IMR-90 (cell line): ENCODE data around the gene GXYLT2. TPM values are rescaled to one million over a fixed set of nuclear protein-coding genes. Genes with fewer than 3 reads are reported as not detected.

Source experiments
- ATAC-seq: fragments of 200-7000 bp; cut with Tn5 transposase; 2 replicates; pipeline ENCODE4 v1.9.1; 2020; ENCODE audit warnings: low read depth, mild to moderate bottlenecking, moderate library complexity
- BruUV-seq: library from RNA; stranded (reverse); fragments of 400-500 nt; replicated peaks from 2 replicates; lab custom pipeline; 2021; lab: Mats Ljungman, UMichigan
- CTCF ChIA-PET: fragments of 300-600 bp; formaldehyde crosslinking; extraction: SDS; loops from one replicate; lab custom pipeline; 2021; ENCODE audit warnings: antibody characterized with exemption; lab: Yijun Ruan, JAX
- POLR2A ChIA-PET: fragments of 300-600 bp; sonication (Branson Sonifier 250); formaldehyde crosslinking; loops from one replicate; lab custom pipeline; 2022; ENCODE audit warnings: antibody characterized with exemption; ENCODE audit not compliant: unreplicated experiment; lab: Charles Lee
- DNase-seq: peaks from one replicate; pipeline ENCODE4 v3.0.0; 2013
- H2AFZ ChIP-seq: replicated peaks from 2 replicates; pipeline ENCODE3; 2013; ENCODE audit warnings: low read length, mild to moderate bottlenecking; ENCODE audit not compliant: poor library complexity
- H2AK5ac ChIP-seq: 2 replicates; pipeline ENCODE4 v1.6.1; 2013; ENCODE audit warnings: low read depth, low read length, inconsistent platforms
- H2AK9ac ChIP-seq: replicated peaks from 2 replicates; pipeline ENCODE3; 2013; ENCODE audit warnings: mild to moderate bottlenecking, low read depth, low read length, moderate library complexity; ENCODE audit not compliant: poor library complexity
- H2BK120ac ChIP-seq: 2 replicates; pipeline ENCODE4 v1.6.1; 2013; ENCODE audit warnings: low read depth, low read length, inconsistent platforms
- H2BK15ac ChIP-seq: 3 replicates; pipeline ENCODE4 v1.6.1; 2013; ENCODE audit warnings: low read depth, low read length, inconsistent platforms
- H2BK20ac ChIP-seq: 2 replicates; pipeline ENCODE4 v1.6.1; 2013; ENCODE audit warnings: low read depth, mild to moderate bottlenecking, inconsistent platforms, low read length, moderate library complexity
- H2BK5ac ChIP-seq: 2 replicates; pipeline ENCODE4 v1.6.1; 2013; ENCODE audit warnings: mild to moderate bottlenecking, low read depth, low read length, inconsistent platforms; ENCODE audit not compliant: poor library complexity, severe bottlenecking
- H3K14ac ChIP-seq: replicated peaks from 2 replicates; pipeline ENCODE4 v1.6.1; 2013; ENCODE audit warnings: low read depth, low read length, inconsistent platforms
- H3K18ac ChIP-seq: 2 replicates; pipeline ENCODE4 v1.6.1; 2013; ENCODE audit warnings: low read depth, low read length, control low read depth
- H3K23ac ChIP-seq: 2 replicates; pipeline ENCODE4 v1.6.1; 2013; ENCODE audit warnings: low read depth, low read length, inconsistent platforms
- H3K27ac ChIP-seq: 2 replicates; pipeline ENCODE4 v1.5.1; 2013; ENCODE audit warnings: mild to moderate bottlenecking, control low read depth, low read length; ENCODE audit not compliant: insufficient read depth
- H3K27me3 ChIP-seq: 2 replicates; pipeline ENCODE4 v1.6.1; 2013; ENCODE audit warnings: low read length; ENCODE audit not compliant: control insufficient read depth, insufficient read depth
- H3K36me3 ChIP-seq: 2 replicates; pipeline ENCODE4 v1.6.1; 2013; ENCODE audit warnings: low read length, mixed read lengths; ENCODE audit not compliant: control insufficient read depth, insufficient read depth
- H3K4ac ChIP-seq: 2 replicates; pipeline ENCODE4 v1.6.1; 2013; ENCODE audit warnings: low read depth, low read length, inconsistent platforms
- H3K4me1 ChIP-seq: 2 replicates; pipeline ENCODE4 v1.6.1; 2013; ENCODE audit warnings: low read length, mixed read lengths; ENCODE audit not compliant: control insufficient read depth, insufficient read depth
- H3K4me2 ChIP-seq: 2 replicates; pipeline ENCODE4 v1.6.1; 2013; ENCODE audit warnings: low read depth, mild to moderate bottlenecking, control low read depth, low read length, moderate library complexity
- H3K4me3 ChIP-seq: 2 replicates; pipeline ENCODE4 v1.5.1; 2013; ENCODE audit warnings: low read depth, mild to moderate bottlenecking, control low read depth, low read length, moderate library complexity; ENCODE audit not compliant: insufficient read depth
- H3K56ac ChIP-seq: 2 replicates; pipeline ENCODE4 v1.6.1; 2013; ENCODE audit warnings: low read length, inconsistent platforms; ENCODE audit not compliant: insufficient read depth; ENCODE audit errors: extremely low read depth
- H3K79me1 ChIP-seq, 2 experiments: 2 replicates each; pipeline ENCODE4 v1.6.1; 2013; ENCODE audit warnings: low read length in 2 of 2, inconsistent platforms in 1 of 2, low read depth in 1 of 2
- H3K9ac ChIP-seq: 2 replicates; pipeline ENCODE4 v1.6.1; 2013; ENCODE audit warnings: low read depth, low read length, control low read depth
- H3K9me1 ChIP-seq: 2 replicates; pipeline ENCODE4 v1.6.1; 2013; ENCODE audit warnings: low read length, inconsistent platforms; ENCODE audit not compliant: insufficient read depth
- H3K9me3 ChIP-seq: 2 replicates; pipeline ENCODE4 v1.6.1; 2013; ENCODE audit warnings: low read length; ENCODE audit not compliant: control insufficient read depth, insufficient read depth
- H4K20me1 ChIP-seq: 2 replicates; pipeline ENCODE4 v1.6.1; 2013; ENCODE audit warnings: low read length, inconsistent platforms; ENCODE audit not compliant: insufficient read depth
- H4K5ac ChIP-seq: 2 replicates; pipeline ENCODE4 v1.6.1; 2013; ENCODE audit warnings: mild to moderate bottlenecking, low read depth, low read length, control low read depth
- H4K8ac ChIP-seq, 2 experiments: 2 replicates each; pipeline ENCODE4 v1.6.1; 2013; ENCODE audit warnings: low read depth in 2 of 2, low read length in 2 of 2, control low read depth in 1 of 2, inconsistent platforms in 1 of 2
- H4K91ac ChIP-seq: 2 replicates; pipeline ENCODE4 v1.6.1; 2013; ENCODE audit warnings: low read depth, low read length, inconsistent platforms; ENCODE audit not compliant: insufficient read depth
- BHLHE40 ChIP-seq: fragments of 150-350 bp; IDR thresholded peaks from 2 replicates; pipeline ENCODE4 v1.6.1; 2016; ENCODE audit warnings: mild to moderate bottlenecking, low read depth, low read length
- CEBPB ChIP-seq: IDR thresholded peaks from 2 replicates; pipeline ENCODE4 v1.6.1; 2012; ENCODE audit warnings: low read depth, low read length, improper control_type of control experiment
- CHD1 ChIP-seq: IDR thresholded peaks from 2 replicates; pipeline ENCODE4 v1.6.1; 2012; ENCODE audit warnings: low read depth, low read length, improper control_type of control experiment
- FOS ChIP-seq: fragments of 150-350 bp; IDR thresholded peaks from 2 replicates; pipeline ENCODE4 v1.6.1; 2016; ENCODE audit warnings: low read depth, low read length
- MAFK ChIP-seq: IDR thresholded peaks from 2 replicates; pipeline ENCODE4 v1.6.1; 2012; ENCODE audit warnings: low read depth, low read length, improper control_type of control experiment
- MAZ ChIP-seq: IDR thresholded peaks from 2 replicates; pipeline ENCODE4 v1.6.1; 2012; ENCODE audit warnings: low read depth, mild to moderate bottlenecking, low read length, improper control_type of control experiment, moderate library complexity, borderline replicate concordance
- MXI1 ChIP-seq: IDR thresholded peaks from 2 replicates; pipeline ENCODE4 v1.6.1; 2012; ENCODE audit warnings: low read depth, mild to moderate bottlenecking, low read length, moderate library complexity, borderline replicate concordance
- NFE2L2 ChIP-seq: fragments of 150-350 bp; IDR thresholded peaks from 2 replicates; pipeline ENCODE4 v1.6.1; 2016; ENCODE audit warnings: low read depth, mild to moderate bottlenecking, low read length
- RAD21 ChIP-seq: IDR thresholded peaks from 2 replicates; pipeline ENCODE4 v1.6.1; 2012; ENCODE audit warnings: low read length, improper control_type of control experiment
- RCOR1 ChIP-seq: IDR thresholded peaks from 2 replicates; pipeline ENCODE4 v1.6.1; 2012; ENCODE audit warnings: mild to moderate bottlenecking, low read length, improper control_type of control experiment; ENCODE audit not compliant: insufficient replicate concordance
- RFX5 ChIP-seq: IDR thresholded peaks from 2 replicates; pipeline ENCODE4 v1.8.0; 2012; ENCODE audit warnings: low read depth, mild to moderate bottlenecking, low read length, moderate library complexity
- SMC3 ChIP-seq: fragments of 150-350 bp; IDR thresholded peaks from 2 replicates; pipeline ENCODE4 v1.6.1; 2016; ENCODE audit warnings: low read depth, mild to moderate bottlenecking, antibody characterized with exemption, low read length, moderate library complexity
- WGBS, 2 experiments: methylation state at CpG; one replicate each; pipeline versions ENCODE4 v1.1.5 to v1.1.7; 2013; ENCODE audit warnings: missing lambda C conversion rate in 2 of 2; ENCODE audit not compliant: insufficient read length in 1 of 2; ENCODE audit errors: extremely low coverage in 2 of 2; 5-methylcytosine and 5-hydroxymethylcytosine counted together
- dilution Hi-C: fragments of 300-500 bp; cut with HindIII; formaldehyde crosslinking; loops from one replicate; pipeline ENCODE4 v1.14.3; 2018; ENCODE audit warnings: low sequenced_read_pairs; ENCODE audit not compliant: unreplicated experiment
- in situ Hi-C: fragments of 300-500 bp; cut with MboI; formaldehyde crosslinking; loops from 3 replicates; pipeline ENCODE4 v1.14.3; 2019; ENCODE audit warnings: low sequenced_read_pairs, inconsistent platforms, mixed read lengths
- intact Hi-C: fragments of 100-400 bp; cut with micrococcal nuclease; formaldehyde crosslinking; loops from 2 replicates; pipeline ENCODE4 v1.10.0; 2022
- polyA plus RNA-seq, 3 experiments: library from polyadenylated mRNA; depleted of rRNA; stranded (reverse); fragments of >200 nt; gene quantifications; 2 replicates each; pipeline ENCODE4 v1.2.3, GENCODE V29; 2012; ENCODE audit warnings: low replicate concordance in 1 of 3
- total RNA-seq: library from RNA; depleted of rRNA; stranded (reverse); fragments of >200 nt; gene quantifications from 2 replicates; pipeline ENCODE4 v1.2.3, GENCODE V29; 2012
- TF ChIP-seq, protein P1 (sequence below): fragments of 150-350 bp; IDR thresholded peaks from 2 replicates; pipeline ENCODE4 v1.6.1; 2017; ENCODE audit warnings: mild to moderate bottlenecking, antibody characterized with exemption, low read length, low read depth
- TF ChIP-seq, protein P2 (sequence below): fragments of 150-350 bp; IDR thresholded peaks from 2 replicates; pipeline ENCODE4 v1.6.1; 2016; ENCODE audit warnings: low read depth, mild to moderate bottlenecking, low read length, moderate library complexity, borderline replicate concordance
- TF ChIP-seq, protein P3 (sequence below): conservative IDR thresholded peaks from 2 replicates; pipeline ENCODE4 v1.5.1; 2012; ENCODE audit warnings: mild to moderate bottlenecking, low read depth, low read length, improper control_type of control experiment

Gene GXYLT2
- total and polyA plus RNA-seq, 2 of the 4 experiments (the other 2 are of a cell fraction): 5.7 to 11.1 TPM

DNA sequence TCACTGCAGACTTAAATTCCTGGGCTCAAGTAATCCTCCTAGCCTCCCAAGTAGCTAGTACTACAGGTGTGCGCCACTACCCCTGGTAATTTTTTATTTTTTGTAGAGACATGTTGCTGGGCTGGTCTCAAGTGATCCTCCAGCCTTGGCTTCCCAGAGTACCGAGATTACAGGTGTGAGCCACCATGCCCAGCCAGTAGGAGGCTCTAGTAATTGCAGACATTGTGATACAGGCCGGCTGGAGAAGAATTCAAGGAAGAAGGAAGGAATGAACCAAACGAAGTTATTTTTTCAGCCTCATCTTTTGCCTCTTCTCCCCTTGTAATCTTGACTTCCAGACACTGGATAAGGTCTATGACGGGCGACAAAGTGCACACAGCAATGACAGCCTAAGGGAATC lies 105.5 kb downstream of the GXYLT2 start:
- TF ChIP-seq SMC3: no peak
- no peak for TF ChIP-seq MAZ
- TF ChIP-seq, protein P1, sequence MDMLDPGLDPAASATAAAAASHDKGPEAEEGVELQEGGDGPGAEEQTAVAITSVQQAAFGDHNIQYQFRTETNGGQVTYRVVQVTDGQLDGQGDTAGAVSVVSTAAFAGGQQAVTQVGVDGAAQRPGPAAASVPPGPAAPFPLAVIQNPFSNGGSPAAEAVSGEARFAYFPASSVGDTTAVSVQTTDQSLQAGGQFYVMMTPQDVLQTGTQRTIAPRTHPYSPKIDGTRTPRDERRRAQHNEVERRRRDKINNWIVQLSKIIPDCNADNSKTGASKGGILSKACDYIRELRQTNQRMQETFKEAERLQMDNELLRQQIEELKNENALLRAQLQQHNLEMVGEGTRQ: no peak
- no peak for TF ChIP-seq MAFK
- no peak for TF ChIP-seq RFX5
- TF ChIP-seq BHLHE40: no peak
- TF ChIP-seq RAD21: no peak
- no peak for TF ChIP-seq NFE2L2
- no peak for TF ChIP-seq RCOR1
- TF ChIP-seq, protein P2, sequence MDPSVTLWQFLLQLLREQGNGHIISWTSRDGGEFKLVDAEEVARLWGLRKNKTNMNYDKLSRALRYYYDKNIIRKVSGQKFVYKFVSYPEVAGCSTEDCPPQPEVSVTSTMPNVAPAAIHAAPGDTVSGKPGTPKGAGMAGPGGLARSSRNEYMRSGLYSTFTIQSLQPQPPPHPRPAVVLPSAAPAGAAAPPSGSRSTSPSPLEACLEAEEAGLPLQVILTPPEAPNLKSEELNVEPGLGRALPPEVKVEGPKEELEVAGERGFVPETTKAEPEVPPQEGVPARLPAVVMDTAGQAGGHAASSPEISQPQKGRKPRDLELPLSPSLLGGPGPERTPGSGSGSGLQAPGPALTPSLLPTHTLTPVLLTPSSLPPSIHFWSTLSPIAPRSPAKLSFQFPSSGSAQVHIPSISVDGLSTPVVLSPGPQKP: no peak
- no peak for TF ChIP-seq MXI1
- TF ChIP-seq CHD1: no peak
- TF ChIP-seq CEBPB: no peak
- TF ChIP-seq, protein P3, sequence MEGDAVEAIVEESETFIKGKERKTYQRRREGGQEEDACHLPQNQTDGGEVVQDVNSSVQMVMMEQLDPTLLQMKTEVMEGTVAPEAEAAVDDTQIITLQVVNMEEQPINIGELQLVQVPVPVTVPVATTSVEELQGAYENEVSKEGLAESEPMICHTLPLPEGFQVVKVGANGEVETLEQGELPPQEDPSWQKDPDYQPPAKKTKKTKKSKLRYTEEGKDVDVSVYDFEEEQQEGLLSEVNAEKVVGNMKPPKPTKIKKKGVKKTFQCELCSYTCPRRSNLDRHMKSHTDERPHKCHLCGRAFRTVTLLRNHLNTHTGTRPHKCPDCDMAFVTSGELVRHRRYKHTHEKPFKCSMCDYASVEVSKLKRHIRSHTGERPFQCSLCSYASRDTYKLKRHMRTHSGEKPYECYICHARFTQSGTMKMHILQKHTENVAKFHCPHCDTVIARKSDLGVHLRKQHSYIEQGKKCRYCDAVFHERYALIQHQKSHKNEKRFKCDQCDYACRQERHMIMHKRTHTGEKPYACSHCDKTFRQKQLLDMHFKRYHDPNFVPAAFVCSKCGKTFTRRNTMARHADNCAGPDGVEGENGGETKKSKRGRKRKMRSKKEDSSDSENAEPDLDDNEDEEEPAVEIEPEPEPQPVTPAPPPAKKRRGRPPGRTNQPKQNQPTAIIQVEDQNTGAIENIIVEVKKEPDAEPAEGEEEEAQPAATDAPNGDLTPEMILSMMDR: no peak
- no peak for TF ChIP-seq FOS
- no peaks in the 10 kb centered on the region for H3K36me3 ChIP-seq
- H4K91ac ChIP-seq: no peak overlapping the region
- no peak overlapping the region for H3K14ac ChIP-seq
- H3K27ac ChIP-seq: no peak overlapping the region
- no peak overlapping the region for H2BK5ac ChIP-seq
- H2AK5ac ChIP-seq: no peak overlapping the region
- H3K79me1 ChIP-seq: peaks cover 0 to 3% of the 10 kb centered on the region in 2 experiments; a peak in 1 of 4 replicates
- no peak overlapping the region for H2BK20ac ChIP-seq
- in situ Hi-C loops: no loop called here
- no peaks in the 10 kb centered on the region for H3K9me1 ChIP-seq
- H2AFZ ChIP-seq: no peak overlapping the region
- ATAC-seq (no peak), DNase-seq (no peak)
- dilution Hi-C loops: no loop called here
- intact Hi-C loops: no loop called here
- H3K4me1 ChIP-seq: peaks cover 3% of the 10 kb centered on the region; the same call in 1 of the 2 replicates
- H3K4me3 ChIP-seq: no peak overlapping the region
- no CpG with 5 or more reads among the region's 6 CpGs for WGBS, 2 experiments
- H3K9ac ChIP-seq: no peak overlapping the region
- no peak overlapping the region for H2BK120ac ChIP-seq
- H3K18ac ChIP-seq: no peak overlapping the region
- H4K8ac ChIP-seq: no peak overlapping the region
- no peak overlapping the region for H3K23ac ChIP-seq
- ChIA-PET POLR2A (no interaction called here), CTCF (no interaction called here)
- no peak overlapping the region for H2AK9ac ChIP-seq
- H3K56ac ChIP-seq: no peak overlapping the region
- no peak overlapping the region for H4K5ac ChIP-seq
- peaks cover 11% of the 10 kb centered on the region for H4K20me1 ChIP-seq
- no TSS peak for BruUV-seq
- H3K9me3 ChIP-seq: no peaks in the 10 kb centered on the region
- no peaks in the 10 kb centered on the region for H3K27me3 ChIP-seq
- H2BK15ac ChIP-seq: no peak overlapping the region
- H3K4ac ChIP-seq: no peak overlapping the region
- H3K4me2 ChIP-seq: no peak overlapping the region
